ENCODE measurements around the gene SCFD2.
"Not testable (repeated sequence)": the region's sequence is repeated elsewhere in the genome, so short reads cannot be mapped to it uniquely, and the experiment has no call there.

SCFD2 gene

GRCh38 chr4:52840531-52841370 lies 525.1 kb downstream of the SCFD2 start:
- TF ChIP-seq CTCF (conservative IDR thresholded peaks at IDR 0.05; ENCODE audit: low read depth): no peak
- POLR2A ChIA-PET (ENCODE audit: low non-redundant PET): no interaction called here
- CTCF ChIA-PET: interaction anchor here (0.6 kb wide), 1 partner anchor 96 kb away, joined by 3 read pairs; no protein-coding TSS in a partner anchor

GRCh38 chr4:52838729-52839586 lies 526.9 kb downstream of the SCFD2 start:
- DNase-seq (ENCODE audit: low spot score): no peak
- ChIA-PET POLR2A (ENCODE audit: low non-redundant PET) (no interaction called here), CTCF (interaction anchor here (0.6 kb wide), 1 partner anchor 92 kb away, joined by 3 read pairs; no protein-coding TSS in a partner anchor)
- TF ChIP-seq CTCF (conservative IDR thresholded peaks at IDR 0.05; ENCODE audit: low read depth): no peak
- peak overlapping the region; percentile 90 for H3K27ac ChIP-seq

More at GRCh38 chr4:52840531-52841370, 525.1 kb downstream of the SCFD2 start:
- no peak overlapping the region for H3K27ac ChIP-seq
- DNase-seq (ENCODE audit: low spot score): no peak

- ChIA-PET CTCF (interaction anchor here (0.6 kb wide), 2 partner anchors 14 to 91 kb away, joined by 3 to 4 read pairs; no protein-coding TSS in a partner anchor), POLR2A (ENCODE audit: low non-redundant PET) (interaction anchor here (0.6 to 0.9 kb wide), 2 partner anchors 16 to 87 kb away, joined by 3 to 4 read pairs; partner anchors contain the start of gene ERVMER34-1)
- DNase-seq (ENCODE audit: low spot score): peak; percentile 83
- TF ChIP-seq CTCF (conservative IDR thresholded peaks at IDR 0.05; ENCODE audit: low read depth): no peak
- peak overlapping the region; percentile 90 for H3K27ac ChIP-seq
These were observed 527.9 kb downstream of the SCFD2 start for GRCh38 chr4:52837716-52838558.

GRCh38 chr4:52836678-52837077 lies 529.2 kb downstream of the SCFD2 start:
- no peak for DNase-seq (ENCODE audit: low spot score)
- POLR2A ChIA-PET (ENCODE audit: low non-redundant PET): no interaction called here

GRCh38 chr4:52836120-52836519 lies 529.7 kb downstream of the SCFD2 start:
- TF ChIP-seq CTCF (conservative IDR thresholded peaks at IDR 0.05; ENCODE audit: low read depth): no peak
- CTCF ChIA-PET: no interaction called here
- DNase-seq (ENCODE audit: low spot score): no peak
- POLR2A ChIA-PET (ENCODE audit: low non-redundant PET): no interaction called here
- no peak overlapping the region for H3K27ac ChIP-seq

More at GRCh38 chr4:52836678-52837077, 529.2 kb downstream of the SCFD2 start:
- CTCF ChIA-PET: no interaction called here
- H3K27ac ChIP-seq: no peak overlapping the region
- TF ChIP-seq CTCF (conservative IDR thresholded peaks at IDR 0.05; ENCODE audit: low read depth): no peak

GRCh38 chr4:52834641-52835456 lies 531.0 kb downstream of the SCFD2 start:
- CTCF ChIA-PET; POLR2A ChIA-PET (ENCODE audit: low non-redundant PET); DNase-seq (ENCODE audit: low spot score): not testable (repeated sequence)
- H3K27ac ChIP-seq: peak overlapping the region; percentile 33; the same call in 1 of the 2 replicates

Data from RWPE1 (cell line).